GM12873 (cell line): ENCODE data around the gene CDC25C.

ENCODE experiments used
- TF ChIP-seq, protein P1 (sequence below): IDR thresholded peaks from 2 replicates; pipeline ENCODE4 v1.5.1; 2012; ENCODE audit warnings: low read depth, mild to moderate bottlenecking, moderate library complexity, low read length, control low read depth; ENCODE audit not compliant: insufficient read depth; ENCODE audit errors: missing control alignments

The CDC25C gene

DNA sequence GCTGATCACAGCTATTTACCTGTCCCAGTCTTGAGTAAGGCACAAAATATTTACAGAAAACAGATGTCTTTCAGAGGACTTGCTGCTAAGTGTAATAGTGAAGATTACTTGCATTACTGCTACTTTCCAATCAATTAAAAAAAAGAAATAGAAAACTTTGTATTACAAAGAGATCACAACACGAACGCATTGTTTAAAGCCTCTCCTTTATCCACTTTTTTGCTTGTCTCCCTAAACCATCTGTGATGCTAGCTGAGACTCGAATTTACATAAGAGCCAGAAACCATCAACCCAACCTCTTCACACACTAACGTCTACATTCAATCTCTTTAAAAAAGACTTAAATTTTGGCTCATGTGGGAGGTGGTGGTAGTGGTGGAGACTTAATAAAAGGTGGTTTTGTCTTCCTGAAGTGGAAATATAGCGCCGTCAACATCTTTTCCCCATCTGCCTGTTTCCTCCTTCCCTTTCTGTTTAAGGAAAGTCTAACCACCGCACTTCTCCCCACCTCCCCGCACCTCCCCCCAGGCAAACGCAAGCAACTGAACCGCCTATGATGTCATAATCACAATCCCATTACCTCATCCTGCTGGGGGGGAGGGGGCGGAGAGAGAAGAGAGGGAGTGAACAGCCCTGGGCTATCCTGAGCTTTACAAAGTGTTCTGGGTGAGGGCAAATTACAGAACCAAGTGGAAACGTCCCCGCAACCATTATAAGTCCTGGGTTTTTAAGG is 5.5 kb upstream of the CDC25C start:
- TF ChIP-seq, protein P1, sequence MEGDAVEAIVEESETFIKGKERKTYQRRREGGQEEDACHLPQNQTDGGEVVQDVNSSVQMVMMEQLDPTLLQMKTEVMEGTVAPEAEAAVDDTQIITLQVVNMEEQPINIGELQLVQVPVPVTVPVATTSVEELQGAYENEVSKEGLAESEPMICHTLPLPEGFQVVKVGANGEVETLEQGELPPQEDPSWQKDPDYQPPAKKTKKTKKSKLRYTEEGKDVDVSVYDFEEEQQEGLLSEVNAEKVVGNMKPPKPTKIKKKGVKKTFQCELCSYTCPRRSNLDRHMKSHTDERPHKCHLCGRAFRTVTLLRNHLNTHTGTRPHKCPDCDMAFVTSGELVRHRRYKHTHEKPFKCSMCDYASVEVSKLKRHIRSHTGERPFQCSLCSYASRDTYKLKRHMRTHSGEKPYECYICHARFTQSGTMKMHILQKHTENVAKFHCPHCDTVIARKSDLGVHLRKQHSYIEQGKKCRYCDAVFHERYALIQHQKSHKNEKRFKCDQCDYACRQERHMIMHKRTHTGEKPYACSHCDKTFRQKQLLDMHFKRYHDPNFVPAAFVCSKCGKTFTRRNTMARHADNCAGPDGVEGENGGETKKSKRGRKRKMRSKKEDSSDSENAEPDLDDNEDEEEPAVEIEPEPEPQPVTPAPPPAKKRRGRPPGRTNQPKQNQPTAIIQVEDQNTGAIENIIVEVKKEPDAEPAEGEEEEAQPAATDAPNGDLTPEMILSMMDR = no peak

DNA sequence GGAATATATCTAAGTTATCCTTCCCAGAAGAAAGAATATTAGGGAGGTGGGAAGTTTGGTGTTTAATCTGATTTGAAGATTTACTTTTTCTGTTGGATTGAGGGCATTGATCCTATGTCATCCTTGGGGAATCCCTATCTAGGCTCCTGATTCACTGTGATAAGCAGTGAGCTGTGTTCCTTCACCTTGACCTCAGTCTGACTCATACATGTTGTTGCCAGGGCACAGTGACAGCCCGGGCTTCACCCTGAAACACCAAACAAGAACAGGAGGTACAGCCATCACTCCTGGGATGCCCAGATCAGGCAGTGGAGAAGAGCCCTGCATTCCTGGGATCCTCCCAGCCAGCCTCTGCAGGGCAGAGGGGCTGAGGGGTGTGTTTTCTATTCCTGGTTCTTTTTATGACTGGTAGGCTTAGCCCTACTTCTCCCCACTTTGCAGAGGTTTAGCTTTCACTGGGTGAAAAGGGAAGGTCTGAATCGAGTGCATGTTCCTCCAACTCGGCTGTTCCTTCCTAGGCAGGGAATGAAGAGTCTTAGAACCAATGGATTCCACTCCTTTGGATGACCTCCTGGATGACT is 3.4 kb upstream of the CDC25C start:
- TF ChIP-seq, protein P1 = no peak

DNA sequence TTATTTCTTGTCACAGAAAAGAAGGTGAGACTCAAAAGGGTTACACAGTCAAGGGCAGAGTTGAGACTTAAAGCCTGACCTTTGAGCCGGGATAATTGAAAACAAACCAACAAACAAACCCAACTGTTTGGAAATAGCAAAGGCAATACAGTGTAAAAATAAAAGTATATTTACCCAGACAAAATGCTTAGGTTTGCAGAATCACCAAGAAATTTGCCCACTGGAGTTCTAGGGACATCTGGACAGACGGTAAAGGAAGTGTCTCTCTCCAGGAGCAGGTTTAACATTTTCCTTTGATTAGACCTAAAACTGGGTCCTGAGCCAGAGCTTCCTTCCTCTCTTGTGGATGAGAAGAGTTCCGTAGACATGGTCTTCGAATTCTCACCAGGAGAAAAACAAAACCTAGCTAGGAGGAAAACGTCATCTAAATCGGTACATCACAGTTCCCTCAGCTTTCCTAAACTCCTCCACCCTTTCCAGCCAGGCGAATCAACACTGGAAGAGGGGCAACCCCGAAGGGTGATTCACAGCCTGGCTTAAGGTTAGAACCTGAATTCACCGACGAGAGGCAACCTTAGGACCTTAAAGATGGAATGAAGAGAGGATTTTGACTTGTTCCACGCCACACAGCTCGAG is 673 bp downstream of the CDC25C start:
- TF ChIP-seq, protein P1 = no peak

DNA sequence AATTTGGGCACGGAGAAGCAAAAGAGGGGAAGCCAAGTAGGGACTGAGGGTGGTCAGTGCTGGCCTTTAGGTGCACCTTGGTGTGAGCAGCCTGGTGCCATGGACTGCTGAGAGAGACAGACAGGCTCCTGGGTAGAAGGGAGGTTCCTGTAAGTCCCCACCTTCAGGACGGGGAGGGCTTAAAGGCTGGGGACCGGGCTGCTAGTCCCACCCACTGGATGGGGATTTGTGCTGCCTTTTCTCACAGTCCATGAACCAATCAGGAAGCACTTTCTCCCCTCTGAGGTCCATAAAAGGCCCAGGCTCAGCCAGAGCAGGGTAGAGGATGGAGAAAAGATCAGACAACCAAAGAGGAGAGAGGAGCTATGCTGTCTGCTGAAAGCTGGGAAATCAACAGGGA is 15.2 kb downstream of the CDC25C start:
- TF ChIP-seq, protein P1 = no peak

DNA sequence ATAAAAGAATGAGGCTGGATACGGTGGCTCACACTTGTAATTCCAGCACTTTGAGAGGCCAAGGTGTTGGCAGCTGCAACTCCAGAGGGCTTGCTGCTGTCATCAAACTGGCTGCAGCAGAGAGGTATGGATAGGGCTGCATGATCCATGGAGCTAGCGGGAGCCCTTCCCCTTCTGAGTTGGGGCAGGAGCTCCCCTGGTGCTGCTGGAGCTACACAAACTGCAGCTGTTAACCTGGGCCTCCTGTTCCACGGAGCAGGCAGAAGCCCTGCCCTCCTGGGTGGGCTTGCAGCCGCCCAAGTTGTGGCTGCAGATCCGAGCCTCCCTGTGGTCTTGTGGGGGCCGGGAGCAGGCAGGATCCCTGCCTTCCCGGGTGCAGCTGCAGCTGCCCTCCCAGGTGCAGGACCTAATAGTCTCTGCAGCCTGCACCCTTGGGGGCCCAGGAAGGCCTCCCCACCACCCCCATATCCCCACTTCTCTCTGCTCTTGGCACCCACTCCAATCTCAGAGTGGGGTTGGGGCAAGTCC is 15.8 kb downstream of the CDC25C start:
- TF ChIP-seq, protein P1 = no peak

DNA sequence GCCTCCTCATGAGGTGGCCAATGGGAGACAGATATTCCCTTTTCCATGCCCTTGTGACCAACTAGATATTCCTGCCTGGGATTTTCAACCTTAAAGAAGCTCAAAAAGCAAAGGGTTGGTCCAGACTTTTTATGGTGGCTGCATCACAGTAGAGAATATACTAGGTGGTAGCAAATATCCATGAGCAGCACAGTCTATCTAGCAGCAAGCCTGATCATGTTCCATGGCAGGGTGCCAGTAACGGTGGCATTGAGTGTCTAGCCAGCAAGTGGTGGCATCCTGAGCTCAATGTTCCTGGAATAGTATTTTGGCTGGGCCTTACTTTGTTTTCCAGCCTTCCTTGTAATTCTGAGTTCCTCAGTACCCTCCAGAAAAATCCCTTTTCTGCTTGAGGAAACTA is 25.8 kb downstream of the CDC25C start:
- TF ChIP-seq, protein P1 = no peak

DNA sequence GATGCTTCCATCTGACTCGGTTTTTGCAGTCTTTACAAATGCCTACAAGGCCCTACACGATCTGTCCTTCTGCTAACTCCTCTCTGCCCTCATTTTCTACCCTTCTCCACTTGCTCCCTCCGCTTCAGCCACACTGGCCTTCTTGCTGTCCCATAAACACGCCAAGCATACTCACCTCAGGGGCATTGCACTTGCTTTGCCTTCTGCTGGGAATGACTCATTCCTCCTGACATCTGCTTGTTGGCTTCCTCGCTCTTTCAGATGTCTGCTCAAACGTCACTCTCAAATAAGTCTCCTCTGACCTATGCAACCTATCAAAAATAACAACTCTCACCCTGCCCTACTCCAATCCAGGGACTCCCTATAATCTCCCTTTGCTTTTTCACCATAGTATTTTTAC is 28.2 kb downstream of the CDC25C start:
- TF ChIP-seq, protein P1 = no peak
